Transverse colon (tissue), 3 donors: ENCODE results near the gene SREBF1.

Source experiments
- CTCF ChIP-seq, 5 experiments: fragments of 200-600 bp in 3 of 5; fragments of 450-650 bp in 2 of 5; sonication (generic) in 3 of 5; IDR thresholded peaks; 1 replicate in 2 of 5; 2 replicates in 3 of 5; pipeline ENCODE4 v1.5.1; 2016 to 2017; ENCODE audit warnings: antibody characterized with exemption in 5 of 5, inconsistent platforms in 3 of 5, mild to moderate bottlenecking in 2 of 5, moderate library complexity in 1 of 5
- EP300 ChIP-seq: sonication (generic); formaldehyde crosslinking; IDR thresholded peaks from one replicate; pipeline ENCODE4 v1.6.1; 2017; ENCODE audit warnings: antibody characterized with exemption, low read depth
- POLR2A ChIP-seq: fragments of 450-650 bp; IDR thresholded peaks from one replicate; pipeline ENCODE4 v1.6.1; 2016; ENCODE audit warnings: antibody characterized with exemption, mild to moderate bottlenecking, moderate library complexity

DNA sequence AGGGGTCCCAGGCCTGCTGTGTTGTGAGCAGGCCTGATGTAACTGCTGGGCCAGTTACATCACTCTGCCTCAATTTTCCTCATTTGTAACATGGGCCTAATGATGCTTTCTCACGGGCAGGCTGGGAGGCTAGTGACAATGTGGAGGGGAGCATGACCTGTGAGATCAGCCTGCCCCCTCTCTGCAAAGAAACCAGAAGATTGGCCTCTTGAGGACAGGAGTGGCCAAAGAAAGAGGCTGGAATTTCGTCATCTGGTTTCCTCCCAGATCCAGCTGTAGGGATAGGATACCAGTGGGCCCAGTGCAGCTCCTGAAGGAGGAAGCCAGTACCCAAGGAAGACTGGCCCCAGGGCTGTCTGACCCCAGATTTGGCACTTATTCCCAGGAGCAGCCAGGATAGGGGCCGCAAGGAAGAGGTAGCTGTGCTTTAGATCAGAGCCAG lies 615 bp upstream of the SREBF1 start:
- TF ChIP-seq CTCF (IDR thresholded peaks at IDR 0.05) (no peak), EP300 (no peak), POLR2A (peak; percentile 56)
